Smooth muscle cell (in vitro differentiated cells): ENCODE results near the gene CD300A. TPM values are rescaled to one million over a fixed set of nuclear protein-coding genes. Genes with fewer than 3 reads are reported as not detected.

ENCODE experiments used
- DNase-seq: peaks from one replicate; lab custom pipeline; 2025; ENCODE audit not compliant: unreplicated experiment; lab: John Stamatoyannopoulos, UW
- H2AFZ ChIP-seq: fragments of 200-600 bp; sonication (generic); 2 replicates; pipeline ENCODE4 v1.6.0; 2016; ENCODE audit warnings: antibody characterized with exemption, low read depth, mild to moderate bottlenecking
- H3F3A ChIP-seq: fragments of 200-600 bp; sonication (generic); 2 replicates; pipeline ENCODE4 v1.6.0; 2017; ENCODE audit warnings: antibody characterized with exemption, low read depth
- H3K27ac ChIP-seq: fragments of 200-600 bp; sonication (generic); 2 replicates; pipeline ENCODE4 v1.5.1; 2016; ENCODE audit warnings: low read depth, mild to moderate bottlenecking
- H3K27me3 ChIP-seq: fragments of 200-600 bp; sonication (generic); 2 replicates; pipeline ENCODE4 v1.6.1; 2016; ENCODE audit warnings: low read depth, mild to moderate bottlenecking
- H3K36me3 ChIP-seq: fragments of 200-600 bp; sonication (generic); 2 replicates; pipeline ENCODE4 v1.5.1; 2016; ENCODE audit warnings: low read depth
- H3K4me1 ChIP-seq: fragments of 200-600 bp; sonication (generic); 2 replicates; pipeline ENCODE4 v1.5.1; 2016; ENCODE audit warnings: low read depth
- H3K4me2 ChIP-seq: fragments of 200-600 bp; sonication (generic); 2 replicates; pipeline ENCODE4 v1.6.0; 2016; ENCODE audit warnings: mild to moderate bottlenecking
- H3K4me3 ChIP-seq: fragments of 200-600 bp; sonication (generic); 2 replicates; pipeline ENCODE4 v1.5.1; 2016; ENCODE audit warnings: mild to moderate bottlenecking
- H3K79me2 ChIP-seq: fragments of 200-600 bp; sonication (generic); 2 replicates; pipeline ENCODE4 v1.6.0; 2016; ENCODE audit warnings: low read depth, mild to moderate bottlenecking
- H3K9ac ChIP-seq: fragments of 200-600 bp; sonication (generic); 2 replicates; pipeline ENCODE4 v1.6.0; 2016; ENCODE audit warnings: low read depth
- H3K9me3 ChIP-seq: fragments of 200-600 bp; sonication (generic); replicated peaks from 2 replicates; pipeline ENCODE4 v1.5.1; 2016; ENCODE audit warnings: low read depth
- H4K20me1 ChIP-seq: fragments of 200-600 bp; sonication (generic); 2 replicates; pipeline ENCODE4 v1.6.0; 2016; ENCODE audit warnings: low read depth
- WGBS: methylation state at CpG from one replicate; pipeline ENCODE4 v1.1.7; 2016; ENCODE audit warnings: low lambda C conversion rate; 5-methylcytosine and 5-hydroxymethylcytosine counted together
- polyA plus RNA-seq: library from polyadenylated mRNA; unstranded; fragments of >200 nt; fragmentation: Nextera tagmentation; extraction: Ambion mirVana; gene quantifications from 2 replicates; pipeline ENCODE4 v1.2.1, GENCODE V29; 2016
- total RNA-seq: library from RNA; depleted of rRNA; stranded (reverse); fragments of >200 nt; gene quantifications from 2 replicates; pipeline ENCODE4 v1.2.3, GENCODE V29; 2014
- TF ChIP-seq, protein P1 (sequence below): fragments of 200-600 bp; sonication (generic); IDR thresholded peaks from 2 replicates; pipeline ENCODE4 v1.5.1; 2017; ENCODE audit warnings: borderline replicate concordance, mild to moderate bottlenecking, antibody characterized with exemption; ENCODE audit not compliant: insufficient read depth, poor library complexity, severe bottlenecking

The CD300A gene
- total and polyA plus RNA-seq, 2 experiments from 2014 or later, result not detected

DNA sequence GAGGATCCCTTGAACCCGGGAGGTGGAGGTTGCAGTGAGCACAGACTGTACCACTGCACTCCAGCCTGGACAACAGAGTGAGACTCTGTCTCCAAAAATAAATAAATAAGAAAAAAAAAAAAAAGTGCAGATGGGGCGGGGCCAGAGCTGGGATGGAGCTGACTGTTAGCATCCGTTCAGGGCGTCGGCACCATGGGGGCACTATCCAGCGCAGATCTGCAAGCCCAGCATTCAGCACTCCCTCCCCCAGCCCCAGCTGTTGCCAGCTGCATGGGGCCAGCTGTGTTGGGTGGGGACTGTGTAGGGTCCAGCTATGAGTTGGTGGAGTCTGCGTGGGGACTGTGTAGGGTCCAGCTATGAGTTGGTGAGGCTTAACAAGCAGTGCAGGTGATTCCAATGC, 21.3 kb upstream of the CD300A start:
- H2AFZ ChIP-seq, result no peak overlapping the region
- H3K4me2 ChIP-seq, result no peak overlapping the region
- no peak overlapping the region for H3K9ac ChIP-seq
- H3K27ac ChIP-seq, result no peak overlapping the region
- no peak overlapping the region for H3K4me3 ChIP-seq
- H3F3A ChIP-seq, result no peaks in the 10 kb centered on the region
- no peak for DNase-seq
- H3K9me3 ChIP-seq, result no peaks in the 10 kb centered on the region
- TF ChIP-seq, protein P1, sequence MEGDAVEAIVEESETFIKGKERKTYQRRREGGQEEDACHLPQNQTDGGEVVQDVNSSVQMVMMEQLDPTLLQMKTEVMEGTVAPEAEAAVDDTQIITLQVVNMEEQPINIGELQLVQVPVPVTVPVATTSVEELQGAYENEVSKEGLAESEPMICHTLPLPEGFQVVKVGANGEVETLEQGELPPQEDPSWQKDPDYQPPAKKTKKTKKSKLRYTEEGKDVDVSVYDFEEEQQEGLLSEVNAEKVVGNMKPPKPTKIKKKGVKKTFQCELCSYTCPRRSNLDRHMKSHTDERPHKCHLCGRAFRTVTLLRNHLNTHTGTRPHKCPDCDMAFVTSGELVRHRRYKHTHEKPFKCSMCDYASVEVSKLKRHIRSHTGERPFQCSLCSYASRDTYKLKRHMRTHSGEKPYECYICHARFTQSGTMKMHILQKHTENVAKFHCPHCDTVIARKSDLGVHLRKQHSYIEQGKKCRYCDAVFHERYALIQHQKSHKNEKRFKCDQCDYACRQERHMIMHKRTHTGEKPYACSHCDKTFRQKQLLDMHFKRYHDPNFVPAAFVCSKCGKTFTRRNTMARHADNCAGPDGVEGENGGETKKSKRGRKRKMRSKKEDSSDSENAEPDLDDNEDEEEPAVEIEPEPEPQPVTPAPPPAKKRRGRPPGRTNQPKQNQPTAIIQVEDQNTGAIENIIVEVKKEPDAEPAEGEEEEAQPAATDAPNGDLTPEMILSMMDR, result no peak
- H3K4me1 ChIP-seq, result peaks cover 3% of the 10 kb centered on the region
- 97% methylated on average over 7 of the region's 7 CpGs for WGBS
- H3K36me3 ChIP-seq, result no peaks in the 10 kb centered on the region
- peaks cover 51% of the 10 kb centered on the region for H4K20me1 ChIP-seq
- H3K79me2 ChIP-seq, result no peaks in the 10 kb centered on the region
- no peaks in the 10 kb centered on the region for H3K27me3 ChIP-seq

DNA sequence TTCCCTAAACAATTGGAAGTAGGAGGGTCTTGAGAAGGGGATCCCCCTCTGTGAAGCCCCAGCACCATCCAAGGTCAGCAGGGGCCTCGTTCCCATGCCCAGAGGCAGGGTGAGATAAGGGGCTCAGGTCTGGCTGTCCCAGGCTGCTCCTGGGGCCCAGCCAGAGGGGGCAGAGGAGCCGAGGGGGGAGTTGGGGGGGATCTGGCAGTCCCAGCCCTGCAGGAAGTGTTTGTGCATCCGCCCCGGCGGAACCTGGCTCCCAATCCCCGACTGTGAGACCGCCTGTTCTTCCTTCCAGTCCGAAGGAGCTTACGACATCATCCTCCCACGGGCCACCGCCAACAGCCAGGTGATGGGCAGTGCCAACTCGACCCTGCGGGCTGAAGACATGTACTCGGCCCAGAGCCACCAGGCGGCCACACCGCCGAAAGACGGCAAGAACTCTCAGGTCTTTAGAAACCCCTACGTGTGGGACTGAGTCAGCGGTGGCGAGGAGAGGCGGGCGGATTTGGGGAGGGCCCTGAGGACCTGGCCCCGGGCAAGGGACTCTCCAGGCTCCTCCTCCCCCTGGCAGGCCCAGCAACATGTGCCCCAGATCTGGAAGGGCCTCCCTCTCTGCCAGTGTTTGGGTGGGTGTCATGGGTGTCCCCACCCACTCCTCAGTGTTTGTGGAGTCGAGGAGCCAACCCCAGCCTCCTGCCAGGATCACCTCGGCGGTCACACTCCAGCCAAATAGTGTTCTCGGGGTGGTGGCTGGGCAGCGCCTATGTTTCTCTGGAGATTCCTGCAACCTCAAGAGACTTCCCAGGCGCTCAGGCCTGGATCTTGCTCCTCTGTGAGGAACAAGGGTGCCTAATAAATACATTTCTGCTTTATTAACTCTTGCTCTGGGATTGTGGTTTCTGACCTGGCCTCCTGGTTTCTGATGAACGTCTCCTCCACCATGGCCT, 19.6 kb upstream of the CD300A start:
- 90% methylated on average over 30 of the region's 31 CpGs for WGBS
- no peak for DNase-seq

DNA sequence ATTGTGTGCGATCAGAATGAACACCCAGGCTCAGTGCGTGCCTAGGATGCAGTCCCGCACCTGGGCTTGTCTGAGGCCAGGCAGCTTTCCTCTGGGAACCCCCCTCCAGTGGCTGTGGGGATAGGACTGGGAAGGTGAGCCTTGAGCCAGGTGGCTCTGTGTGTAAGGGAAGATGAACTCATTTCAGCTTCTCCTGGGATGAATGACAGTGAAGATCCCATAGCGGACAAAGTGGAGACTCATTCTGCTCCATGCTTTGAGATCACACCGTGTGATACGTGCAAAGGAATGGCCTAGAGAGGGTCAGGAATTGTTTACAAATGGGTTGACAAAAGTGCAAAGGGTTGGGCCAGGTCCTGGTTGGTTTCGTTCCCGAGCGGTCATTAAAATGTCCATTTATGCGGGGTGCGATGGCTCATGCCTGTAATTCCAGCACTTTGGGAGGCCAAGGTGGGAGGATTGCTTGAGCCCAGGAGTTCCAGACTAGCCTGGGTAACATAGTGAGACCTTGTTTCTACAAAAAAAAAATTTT, 18.7 kb upstream of the CD300A start:
- 96% methylated on average over 11 of the region's 11 CpGs for WGBS
- Histone ChIP-seq H3K4me2 (no peak overlapping the region), H3K27me3 (no peaks in the 10 kb centered on the region)

More for the DNA sequence above, 19.6 kb upstream of the CD300A start:
- H4K20me1 ChIP-seq, result peaks cover 36% of the 10 kb centered on the region
- no peak overlapping the region for H3K9ac ChIP-seq
- no peak overlapping the region for H3K4me2 ChIP-seq
- H3K4me3 ChIP-seq, result no peak overlapping the region
- peaks cover 3% of the 10 kb centered on the region for H3K4me1 ChIP-seq
- no peaks in the 10 kb centered on the region for H3K27me3 ChIP-seq
- no peaks in the 10 kb centered on the region for H3K79me2 ChIP-seq
- no peaks in the 10 kb centered on the region for H3K9me3 ChIP-seq
- no peak overlapping the region for H3K27ac ChIP-seq
- H3K36me3 ChIP-seq, result no peaks in the 10 kb centered on the region
- no peak overlapping the region for H2AFZ ChIP-seq
- TF ChIP-seq, protein P1, result no peak
- H3F3A ChIP-seq, result no peaks in the 10 kb centered on the region

More for the DNA sequence above, 18.7 kb upstream of the CD300A start:
- Histone ChIP-seq H3K79me2 (no peaks in the 10 kb centered on the region), H2AFZ (no peak overlapping the region), H3K36me3 (no peaks in the 10 kb centered on the region), H4K20me1 (peaks cover 27% of the 10 kb centered on the region), H3K9ac (no peak overlapping the region), H3F3A (no peaks in the 10 kb centered on the region), H3K9me3 (no peaks in the 10 kb centered on the region), H3K27ac (no peak overlapping the region), H3K4me3 (no peak overlapping the region), H3K4me1 (peaks cover under 1% of the 10 kb centered on the region)
- DNase-seq, result no peak
- TF ChIP-seq, protein P1, result no peak
